Ishikawa (cell line): ENCODE measurements around the gene SCD5.

Source experiments
- CEBPB ChIP-seq: IDR thresholded peaks from 2 replicates; pipeline ENCODE4 v1.6.1; 2012
- CREB1 ChIP-seq: IDR thresholded peaks from 2 replicates; pipeline ENCODE4 v1.6.1; 2012; ENCODE audit warnings: low read depth
- EP300 ChIP-seq: IDR thresholded peaks from 2 replicates; pipeline ENCODE4 v1.6.1; 2012; ENCODE audit warnings: borderline replicate concordance
- RAD21 ChIP-seq: IDR thresholded peaks from 2 replicates; pipeline ENCODE4 v1.6.1; 2012; ENCODE audit warnings: low read depth
- TAF1 ChIP-seq: IDR thresholded peaks from 2 replicates; pipeline ENCODE4 v1.6.1; 2012; ENCODE audit warnings: low read depth, mild to moderate bottlenecking
- YY1 ChIP-seq: IDR thresholded peaks from 2 replicates; pipeline ENCODE4 v1.6.1; 2012; ENCODE audit warnings: low read depth

GRCh38 chr4:82613121-82613520 lies 185.5 kb downstream of the SCD5 start:
- TF ChIP-seq EP300 = no peak
- TF ChIP-seq CEBPB = no peak
- TF ChIP-seq CREB1 = no peak
- no peak for TF ChIP-seq YY1
- TF ChIP-seq RAD21 = no peak
- no peak for TF ChIP-seq TAF1
